Fibroblast of skin of left biceps (primary cell): ENCODE results near the gene EPHA5.
"Not testable (repeated sequence)": the region's sequence is repeated elsewhere in the genome, so short reads cannot be mapped to it uniquely, and the experiment has no call there.

Source experiments
- DNase-seq, 2 experiments: peaks; one replicate each; pipeline ENCODE4 v3.0.0-alpha.2; 2013; ENCODE audit warnings: low read depth in 2 of 2

Gene EPHA5

GRCh38 chr4:65370709-65371108 lies 299.6 kb downstream of the EPHA5 start:
- DNase-seq, result no peak

DNA sequence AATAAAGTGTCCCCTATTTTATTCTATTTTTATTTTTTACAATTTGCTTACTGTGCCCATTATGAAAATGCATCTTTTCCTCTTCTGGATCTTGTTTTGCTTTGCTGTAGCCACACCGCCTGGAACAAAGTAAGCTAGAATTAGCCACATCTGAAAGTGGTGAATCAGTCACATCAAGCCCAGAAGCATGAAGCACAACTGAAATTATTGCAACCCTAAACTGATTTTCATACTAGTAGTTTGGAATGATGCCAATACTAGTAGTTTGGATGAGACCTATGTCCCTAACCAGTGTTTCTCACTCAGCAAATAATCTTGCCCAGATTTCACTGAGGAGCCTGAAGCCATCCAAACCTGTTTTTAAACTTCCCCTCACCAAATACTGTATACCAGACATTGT lies 303.0 kb downstream of the EPHA5 start:
- no peak for DNase-seq

GRCh38 chr4:65358914-65359313 lies 311.4 kb downstream of the EPHA5 start:
- DNase-seq, result no peak

DNA sequence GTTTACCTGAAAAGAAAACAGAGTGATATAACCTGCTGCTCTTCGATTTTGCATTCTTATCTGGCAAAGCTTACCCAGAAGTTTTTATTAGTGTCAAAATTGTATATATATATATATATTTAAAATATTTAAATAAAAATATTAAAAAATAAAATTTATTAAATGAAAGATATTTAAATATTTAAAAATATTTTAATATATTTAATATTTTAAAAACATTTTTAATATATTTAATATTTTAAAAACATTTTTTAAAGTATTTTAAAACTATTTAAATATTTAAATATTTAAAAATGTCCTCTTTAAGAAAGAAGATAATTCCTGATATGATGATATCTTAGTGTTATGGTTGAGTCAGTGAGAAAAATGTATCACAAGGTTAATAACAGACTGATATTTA lies 317.2 kb downstream of the EPHA5 start:
- no peak for DNase-seq

DNA sequence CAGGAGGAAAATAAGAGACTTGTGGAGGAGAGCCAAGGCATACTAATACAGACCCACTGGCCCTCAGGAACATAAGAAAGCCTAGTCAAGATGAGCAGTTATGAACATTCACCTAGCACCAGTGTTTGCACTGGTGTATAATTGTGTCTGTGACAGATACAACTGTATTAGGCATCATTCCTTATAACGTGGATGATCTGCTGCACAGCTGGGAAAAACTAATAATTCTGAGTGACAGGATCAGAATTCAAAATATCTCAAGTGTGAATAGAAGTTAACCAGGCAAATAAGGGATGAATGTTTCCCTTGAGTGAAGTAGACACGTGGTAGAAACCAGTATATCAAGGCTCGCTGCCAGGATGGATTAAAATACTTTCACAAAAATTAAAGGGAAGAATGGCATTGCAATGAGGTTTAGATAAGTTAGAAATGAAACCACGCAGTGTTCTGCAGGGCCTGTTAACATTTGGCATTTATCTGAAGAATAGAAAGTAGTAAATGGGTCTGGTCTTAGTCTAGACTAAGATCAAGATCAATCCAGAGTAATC lies 325.9 kb downstream of the EPHA5 start:
- DNase-seq, result peak in 1 of 2 experiments; percentile 8

DNA sequence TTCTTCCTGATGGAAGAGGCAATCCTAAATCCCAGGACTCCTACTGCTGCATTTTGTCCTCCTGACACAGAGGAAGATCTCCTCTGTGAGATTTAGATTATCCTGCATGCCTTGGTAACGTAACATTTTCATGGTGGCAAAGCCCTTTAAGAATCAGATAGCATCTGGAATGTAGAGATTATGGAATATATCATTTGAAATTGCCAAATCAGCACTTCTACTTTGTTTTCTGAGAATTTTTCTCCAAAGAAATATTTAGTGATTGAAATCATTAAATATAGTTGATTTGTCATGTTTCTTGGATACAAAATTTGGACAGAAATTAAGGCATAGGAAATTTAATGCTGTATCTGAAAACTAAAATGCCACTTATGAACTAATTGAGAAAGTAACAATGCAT lies 326.9 kb downstream of the EPHA5 start:
- no peak for DNase-seq

DNA sequence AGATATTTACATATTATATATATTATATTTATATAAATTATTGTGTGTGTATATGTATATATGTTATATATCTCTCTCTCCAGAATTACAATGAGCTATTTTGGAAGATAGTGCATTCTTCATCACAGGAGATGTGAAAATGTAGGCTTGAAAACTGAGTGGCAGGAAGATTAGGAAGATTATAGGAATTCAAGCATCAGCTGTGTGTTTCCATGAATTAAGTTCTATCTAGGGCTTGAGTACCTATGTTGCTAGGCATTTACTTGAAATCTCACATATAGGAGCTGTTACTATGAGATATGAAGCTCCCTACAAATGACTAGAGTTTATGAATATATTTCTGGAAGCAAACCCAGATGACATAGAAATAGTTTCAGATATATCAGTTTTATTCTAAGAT lies 328.7 kb downstream of the EPHA5 start:
- no peak for DNase-seq

DNA sequence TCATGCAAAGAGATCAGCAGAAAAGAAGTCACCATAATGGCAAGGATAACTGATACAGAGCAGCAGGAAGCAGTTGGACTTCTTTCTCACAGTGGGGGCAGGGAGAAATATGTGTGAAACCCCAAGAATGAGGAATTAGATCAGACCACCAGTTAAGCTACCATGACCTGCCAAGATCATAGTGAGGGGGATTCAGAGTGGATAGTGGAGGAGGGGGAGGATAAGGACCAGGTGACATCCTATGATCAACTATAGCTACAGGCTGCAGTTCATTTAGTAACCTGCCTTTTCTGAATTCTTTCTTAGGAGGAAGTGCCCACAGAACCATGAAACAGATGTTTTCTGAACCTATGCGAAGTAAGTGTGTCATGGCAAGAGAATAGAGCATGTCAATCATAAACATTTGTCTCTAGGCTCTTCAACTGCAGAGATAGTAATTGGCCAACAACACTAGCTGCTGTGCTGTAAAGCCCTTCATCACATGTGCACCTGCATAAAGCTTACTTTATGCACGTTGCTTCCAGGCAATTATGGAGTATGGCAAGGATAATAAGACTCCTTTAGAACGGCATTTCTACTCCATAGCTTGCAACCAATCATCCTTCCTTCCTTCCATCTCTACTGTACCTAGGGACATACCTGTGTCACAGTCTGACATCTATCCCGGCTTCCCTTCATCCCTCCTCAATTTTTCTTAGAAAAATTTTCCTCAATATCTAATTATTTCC lies 329.7 kb downstream of the EPHA5 start:
- DNase-seq, result no peak

GRCh38 chr4:65337371-65337770 lies 332.9 kb downstream of the EPHA5 start:
- no peak for DNase-seq

GRCh38 chr4:65336465-65336864 lies 333.8 kb downstream of the EPHA5 start:
- DNase-seq, result no peak

DNA sequence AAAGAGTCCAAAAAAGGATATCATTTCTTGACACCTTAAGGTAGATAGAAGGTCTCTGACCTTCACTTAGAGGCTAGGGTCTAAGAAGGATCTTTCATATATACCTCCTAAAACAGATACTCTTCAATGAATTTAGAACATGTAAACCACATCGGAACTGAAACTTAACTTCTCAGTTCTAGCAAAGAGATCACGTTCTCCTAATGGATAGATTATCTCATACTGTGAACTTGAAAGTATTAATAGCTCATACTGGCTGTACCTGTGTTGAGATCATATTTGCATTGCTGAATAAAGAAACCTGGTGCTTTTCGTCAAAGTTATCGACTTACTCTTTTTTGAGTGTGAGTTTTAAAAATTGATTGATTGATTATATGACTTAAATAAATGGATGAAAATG lies 353.8 kb downstream of the EPHA5 start:
- no peak for DNase-seq

DNA sequence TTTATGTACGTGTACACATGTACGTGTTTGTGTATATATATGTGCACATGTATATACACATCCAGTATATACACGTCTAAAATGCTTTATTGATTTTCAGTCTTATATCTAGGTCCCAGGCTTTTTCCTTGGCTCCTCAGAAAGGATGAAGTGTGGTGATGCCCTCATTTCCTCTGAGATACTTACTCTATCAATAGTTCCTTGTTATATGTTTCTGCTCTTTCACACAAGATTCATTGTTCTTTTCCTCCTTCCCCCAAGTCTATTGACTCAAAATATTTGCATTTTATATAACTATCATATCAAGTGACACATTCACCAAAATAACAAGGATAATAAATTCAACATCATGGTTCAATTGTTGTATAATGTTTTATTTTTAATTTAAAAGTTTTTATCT lies 359.2 kb downstream of the EPHA5 start:
- no peak for DNase-seq

DNA sequence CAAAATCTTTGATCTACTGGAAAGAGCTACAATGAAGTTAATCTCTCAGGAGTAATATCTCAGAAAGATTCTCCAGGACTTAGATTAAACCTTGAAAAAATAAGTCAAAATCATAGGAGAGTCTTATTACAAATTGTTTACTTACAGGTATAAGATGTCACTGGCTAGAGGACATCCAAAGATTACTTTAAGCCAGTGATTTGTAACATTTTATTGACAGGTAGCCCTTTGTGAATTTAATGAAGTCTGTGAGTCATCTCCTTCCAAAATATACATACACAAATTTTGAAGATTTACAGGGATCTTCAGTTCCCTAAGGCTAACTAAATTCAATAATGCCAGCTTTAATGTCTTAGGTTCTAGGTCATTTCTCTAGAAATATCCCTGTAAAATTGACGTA lies 359.7 kb downstream of the EPHA5 start:
- no peak for DNase-seq

GRCh38 chr4:65308626-65309025 lies 361.7 kb downstream of the EPHA5 start:
- not testable (repeated sequence) for DNase-seq

GRCh38 chr4:65302145-65302544 lies 368.1 kb downstream of the EPHA5 start:
- DNase-seq, result no peak

GRCh38 chr4:65296246-65296645 lies 374.0 kb downstream of the EPHA5 start:
- no peak for DNase-seq

DNA sequence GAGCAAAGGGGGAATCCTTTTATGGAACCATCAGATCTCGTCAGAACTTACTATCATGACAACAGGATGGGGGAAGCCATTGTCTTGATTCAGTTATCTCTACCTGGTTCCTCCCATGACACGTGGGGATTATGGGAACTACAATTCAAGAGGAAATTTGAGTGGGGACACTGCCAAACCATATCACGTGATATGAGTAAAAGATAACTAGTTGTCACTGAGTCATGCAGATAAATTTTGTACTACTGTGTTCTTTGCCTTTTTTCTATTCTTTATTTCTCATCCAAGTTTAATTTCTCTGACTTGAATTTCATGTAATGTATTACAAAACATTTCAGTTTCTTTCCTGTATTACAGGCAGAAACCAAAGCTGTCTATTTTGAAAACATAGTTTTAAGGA lies 383.2 kb downstream of the EPHA5 start:
- no peak for DNase-seq
